HepG2 (cell line): ENCODE data around the gene SLC35D2. TPM values are rescaled to one million over a fixed set of nuclear protein-coding genes. Genes with fewer than 3 reads are reported as not detected.
A peak's percentile ranks its signal among the peaks of the same experiment; 100 is the strongest.

Experiments used
- GATAD1 ChIP-seq: IDR thresholded peaks from 2 replicates; pipeline ENCODE4 v1.6.1; 2016; ENCODE audit warnings: missing genetic modification reagents, missing compliant biosample characterization
- HOXA3 ChIP-seq: sonication (generic); formaldehyde crosslinking; IDR thresholded peaks from 2 replicates; pipeline ENCODE4 v1.5.0; 2020; ENCODE audit warnings: missing genetic modification reagents
- MAZ ChIP-seq, 2 experiments: sonication (generic) in 1 of 2; formaldehyde crosslinking in 1 of 2; IDR thresholded peaks; 2 replicates each; pipeline versions ENCODE4 v1.5.0 to v1.6.1; 2012 to 2020; ENCODE audit warnings: low read depth in 2 of 2, mild to moderate bottlenecking in 2 of 2, borderline replicate concordance in 1 of 2, improper control_type of control experiment in 1 of 2, low read length in 1 of 2, missing genetic modification reagents in 1 of 2, moderate library complexity in 1 of 2
- RBFOX2 ChIP-seq: fragments of 200-400 bp; formaldehyde crosslinking; IDR thresholded peaks from 2 replicates; pipeline ENCODE4 v1.6.1; 2017; ENCODE audit warnings: low read depth, mild to moderate bottlenecking, low read length
- SMAD1 ChIP-seq: sonication (generic); formaldehyde crosslinking; IDR thresholded peaks from 2 replicates; pipeline ENCODE4 v1.4.0; 2020; ENCODE audit warnings: missing genetic modification reagents, low read depth, mild to moderate bottlenecking, borderline replicate concordance
- TAF1 ChIP-seq: sonication (generic); formaldehyde crosslinking; IDR thresholded peaks from 2 replicates; pipeline ENCODE4 v1.4.0; 2020; ENCODE audit warnings: missing genetic modification reagents
- TCF12 ChIP-seq, 2 experiments: fragments of 450-650 bp in 1 of 2; sonication (generic) in 1 of 2; formaldehyde crosslinking in 1 of 2; IDR thresholded peaks; 2 replicates each; pipeline versions ENCODE4 v1.6.1 to v1.8.0; 2017 to 2022; ENCODE audit warnings: antibody characterized with exemption in 1 of 2, mild to moderate bottlenecking in 1 of 2, missing genetic modification reagents in 1 of 2, moderate library complexity in 1 of 2
- ZBTB4 ChIP-seq: sonication (generic); formaldehyde crosslinking; IDR thresholded peaks from 2 replicates; pipeline ENCODE4 v1.4.0; 2020; ENCODE audit warnings: missing genetic modification reagents, mild to moderate bottlenecking, borderline replicate concordance
- ZNF142 ChIP-seq: sonication (generic); formaldehyde crosslinking; IDR thresholded peaks from 2 replicates; pipeline ENCODE4 v1.4.0; 2020; ENCODE audit warnings: missing genetic modification reagents
- ZNF687 ChIP-seq: sonication (generic); formaldehyde crosslinking; IDR thresholded peaks from 2 replicates; pipeline ENCODE4 v1.5.1; 2020; ENCODE audit warnings: mild to moderate bottlenecking, missing genetic modification reagents, moderate library complexity
- ZNF746 ChIP-seq: sonication (generic); formaldehyde crosslinking; IDR thresholded peaks from 2 replicates; pipeline ENCODE4 v1.8.0; 2022; ENCODE audit warnings: mild to moderate bottlenecking, missing genetic modification reagents
- polyA plus RNA-seq, 8 experiments: library from polyadenylated mRNA; depleted of rRNA in 3 of 8; stranded (reverse) in 7 of 8; unstranded in 1 of 8; fragments of >200 nt; fragmentation: Illumina TruSeq in 4 of 8; extraction: Trizol in 4 of 8; gene quantifications; 2 replicates each; pipeline versions ENCODE4 v1.2.1 to v1.2.3, GENCODE V29; 2011 to 2016; ENCODE audit warnings: low read depth in 4 of 8, missing spikeins in 1 of 8, mixed read lengths in 1 of 8; ENCODE audit not compliant: insufficient read depth in 1 of 8
- total RNA-seq, 5 experiments: library from RNA; depleted of rRNA; stranded (reverse); fragments of >200 nt; fragmentation: Illumina TruSeq; extraction: Trizol; gene quantifications; 2 replicates each; pipeline ENCODE4 v1.2.3, GENCODE V29; 2016; ENCODE audit warnings: low read depth in 1 of 5

Gene SLC35D2
- total and polyA plus RNA-seq, 2 of the 13 experiments (the other 11 are each of a cell fraction or from before 2014, with no cell fraction given) = 96.2 to 103 TPM

- TF ChIP-seq SMAD1 = 0 out of 2 replicates have a peak, but pooled peaks have one; percentile 63
- TF ChIP-seq RBFOX2 = peak; percentile 94
- TF ChIP-seq ZBTB4 = peak; percentile 14; the same call in 1 of the 2 replicates
- peak; percentile 52; the same call in 1 of the 2 replicates for TF ChIP-seq TAF1 (CRISPR knock-in tag)
- TF ChIP-seq MAZ (IDR thresholded peaks at IDR 0.05; ENCODE audit: borderline replicate concordance, low read depth, low read length) = 0 out of 2 replicates have a peak, but pooled peaks have one; percentile 13
- TF ChIP-seq MAZ (CRISPR knock-in tag; IDR thresholded peaks at IDR 0.05; ENCODE audit: low read depth) = peak; percentile 65; the same call in 1 of the 2 replicates
- TF ChIP-seq TCF12 (IDR thresholded peaks at IDR 0.05) = no peak
- TF ChIP-seq TCF12 (CRISPR knock-in tag; IDR thresholded peaks at IDR 0.05) = 0 out of 2 replicates have a peak, but pooled peaks have one; percentile 42
- peak; percentile 54; the same call in 1 of the 2 replicates for TF ChIP-seq GATAD1 (CRISPR knock-in tag)
- TF ChIP-seq ZNF687 (CRISPR knock-in tag) = peak; percentile 82
- TF ChIP-seq ZNF142 (CRISPR knock-in tag) = 0 out of 2 replicates have a peak, but pooled peaks have one; percentile 49
- TF ChIP-seq ZNF746 = no peak; the same call in 1 of the 2 replicates
- peak; percentile 55; the same call in 1 of the 2 replicates for TF ChIP-seq HOXA3 (CRISPR knock-in tag)
Observed at GRCh38 chr9:96383165-96383942, at the start of gene SLC35D2 (continued).
